ENCODE measurements around the gene ANKRD50.

- no peak for TF ChIP-seq CTCF (IDR thresholded peaks at IDR 0.05)
- no peak for TF ChIP-seq POLR2A (IDR thresholded peaks at IDR 0.05)
Measured at GRCh38 chr4:124710015-124710741, 2.4 kb downstream of the ANKRD50 start.

Measured in testis (tissue), 2 donors.